Hepatocyte (in vitro differentiated cells): ENCODE results near the gene HAAO.

Source experiments
- EZH2 ChIP-seq: fragments of 200-600 bp; sonication (generic); IDR thresholded peaks from 2 replicates; pipeline ENCODE4 v1.6.1; 2016; ENCODE audit warnings: antibody characterized with exemption, mild to moderate bottlenecking, borderline replicate concordance
- TF ChIP-seq, protein P1 (sequence below): fragments of 200-600 bp; sonication (generic); IDR thresholded peaks from 2 replicates; pipeline ENCODE4 v1.5.1; 2016; ENCODE audit warnings: antibody characterized with exemption, mild to moderate bottlenecking; ENCODE audit not compliant: poor library complexity

DNA sequence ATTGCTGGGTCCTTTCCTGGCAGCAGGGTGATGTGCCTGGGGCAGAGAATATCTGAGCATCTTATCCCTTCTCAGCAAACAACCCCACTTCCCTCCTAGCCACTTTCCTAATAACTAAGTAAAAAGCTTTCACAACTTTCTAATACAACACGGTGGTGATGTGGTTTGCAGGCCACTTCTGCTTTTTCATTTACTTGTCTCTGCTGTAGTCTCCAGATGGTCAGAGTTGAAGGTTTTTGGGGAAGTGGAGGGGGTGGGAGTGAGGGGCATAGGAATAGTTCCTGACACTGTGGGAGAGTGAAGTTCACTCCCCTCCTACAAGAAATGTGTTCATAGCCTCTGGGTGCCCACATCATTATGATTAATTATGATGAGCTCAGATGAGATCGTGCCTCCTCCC lies 40.1 kb downstream of the HAAO start:
- TF ChIP-seq, protein P1, sequence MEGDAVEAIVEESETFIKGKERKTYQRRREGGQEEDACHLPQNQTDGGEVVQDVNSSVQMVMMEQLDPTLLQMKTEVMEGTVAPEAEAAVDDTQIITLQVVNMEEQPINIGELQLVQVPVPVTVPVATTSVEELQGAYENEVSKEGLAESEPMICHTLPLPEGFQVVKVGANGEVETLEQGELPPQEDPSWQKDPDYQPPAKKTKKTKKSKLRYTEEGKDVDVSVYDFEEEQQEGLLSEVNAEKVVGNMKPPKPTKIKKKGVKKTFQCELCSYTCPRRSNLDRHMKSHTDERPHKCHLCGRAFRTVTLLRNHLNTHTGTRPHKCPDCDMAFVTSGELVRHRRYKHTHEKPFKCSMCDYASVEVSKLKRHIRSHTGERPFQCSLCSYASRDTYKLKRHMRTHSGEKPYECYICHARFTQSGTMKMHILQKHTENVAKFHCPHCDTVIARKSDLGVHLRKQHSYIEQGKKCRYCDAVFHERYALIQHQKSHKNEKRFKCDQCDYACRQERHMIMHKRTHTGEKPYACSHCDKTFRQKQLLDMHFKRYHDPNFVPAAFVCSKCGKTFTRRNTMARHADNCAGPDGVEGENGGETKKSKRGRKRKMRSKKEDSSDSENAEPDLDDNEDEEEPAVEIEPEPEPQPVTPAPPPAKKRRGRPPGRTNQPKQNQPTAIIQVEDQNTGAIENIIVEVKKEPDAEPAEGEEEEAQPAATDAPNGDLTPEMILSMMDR: no peak
- TF ChIP-seq EZH2: no peak
